Testis (tissue), 3 donors: ENCODE data around the gene NECAB2. TPM values are rescaled to one million over a fixed set of nuclear protein-coding genes. Genes with fewer than 3 reads are reported as not detected.

ENCODE experiments used
- DNase-seq: peaks from one replicate; pipeline ENCODE4 v3.0.0-alpha.2; 2019
- H3K27ac ChIP-seq, 2 donors: fragments of 200-600 bp; sonication (generic); one replicate each; pipeline ENCODE4 v1.5.1; 2019
- H3K27me3 ChIP-seq: fragments of 200-600 bp; sonication (generic); one replicate; pipeline ENCODE4 v1.5.1; 2019
- H3K36me3 ChIP-seq: fragments of 200-600 bp; sonication (generic); one replicate; pipeline ENCODE4 v1.5.1; 2017; ENCODE audit warnings: low read depth; ENCODE audit errors: missing control alignments
- H3K4me1 ChIP-seq: fragments of 200-600 bp; sonication (generic); one replicate; pipeline ENCODE4 v1.5.1; 2019
- H3K4me3 ChIP-seq, 2 donors: fragments of 200-600 bp; sonication (generic); one replicate each; pipeline ENCODE4 v1.5.1; 2017 to 2019
- H3K9me3 ChIP-seq: fragments of 200-600 bp; sonication (generic); one replicate; pipeline ENCODE4 v1.5.1; 2017
- CTCF ChIP-seq, 3 experiments: fragments of 450-650 bp in 2 of 3; fragments of 200-600 bp in 1 of 3; sonication (generic) in 1 of 3; IDR thresholded peaks; one replicate each; pipeline ENCODE4 v1.5.1; 2016 to 2019; ENCODE audit warnings: antibody characterized with exemption in 3 of 3, mild to moderate bottlenecking in 2 of 3, moderate library complexity in 1 of 3
- POLR2A ChIP-seq: fragments of 450-650 bp; IDR thresholded peaks from one replicate; pipeline ENCODE4 v1.6.1; 2017; ENCODE audit warnings: antibody characterized with exemption, mild to moderate bottlenecking, moderate library complexity
- WGBS, 2 donors: methylation state at CpG; one replicate each; pipeline ENCODE4 v1.1.5; 2018; 5-methylcytosine and 5-hydroxymethylcytosine counted together
- intact Hi-C: fragments of 100-400 bp; cut with DNase I; formaldehyde crosslinking; loops from one replicate; pipeline ENCODE4 v1.15.1; 2023; ENCODE audit warnings: low total_unique reads
- polyA plus RNA-seq: library from polyadenylated mRNA; stranded (reverse); fragments of 350-450 nt; fragmentation: Illumina TruSeq; extraction: RNeasy Lipid Tissue Mini Kit (QIAGEN cat#74804); gene quantifications from one replicate; pipeline ENCODE4 v1.2.3, GENCODE V29; 2014; ENCODE audit warnings: low read depth, low replicate concordance; ENCODE audit not compliant: insufficient read depth
- total RNA-seq, 2 donors: library from RNA; depleted of rRNA; stranded (reverse); fragments of >200 nt; gene quantifications; one replicate each; pipeline ENCODE4 v1.2.3, GENCODE V29; 2016

The NECAB2 gene
- total and polyA plus RNA-seq, 3 donors from 2014 or later = 9.5 to 13.9 (median 12.9) TPM

- H3K4me3 ChIP-seq = no peak overlapping the region
- TF ChIP-seq POLR2A = no peak
- no peak for TF ChIP-seq CTCF (IDR thresholded peaks at IDR 0.05)
These were observed 68.1 kb downstream of the NECAB2 start for GRCh38 chr16:84036131-84036530.

DNA sequence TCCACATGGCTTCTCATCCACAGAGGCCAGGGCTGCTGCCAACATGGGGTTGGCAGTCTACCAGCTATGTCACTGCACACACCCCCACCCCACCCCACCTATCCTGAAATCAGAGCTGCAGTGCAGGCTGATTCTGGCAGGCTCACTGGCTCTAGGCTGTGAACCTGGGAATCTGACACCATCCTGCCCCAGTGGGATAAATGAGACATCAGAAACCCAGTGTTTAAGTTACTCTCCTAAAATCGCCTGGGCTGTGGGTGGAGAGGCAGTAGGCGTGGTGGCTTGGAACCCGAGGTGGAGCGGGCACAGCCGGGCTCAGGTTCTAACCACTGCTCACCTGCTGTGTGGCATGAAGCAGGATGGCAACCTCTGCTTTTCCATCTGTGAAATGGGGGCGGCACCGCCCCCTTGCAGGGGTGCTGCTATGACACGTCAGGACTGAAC, 69.0 kb downstream of the NECAB2 start:
- Histone ChIP-seq H3K27ac (no peak overlapping the region), H3K4me1 (no peaks in the 10 kb centered on the region), H3K36me3 (no peaks in the 10 kb centered on the region), H3K27me3 (no peaks in the 10 kb centered on the region), H3K9me3 (no peaks in the 10 kb centered on the region), H3K4me3 (no peak overlapping the region)
- TF ChIP-seq POLR2A (no peak), CTCF (IDR thresholded peaks at IDR 0.05) (no peak)
- 87 to 88% methylated on average over 8 of the region's 8 CpGs for WGBS, 2 donors
- intact Hi-C loops = no loop called here
- DNase-seq = no peak

More at GRCh38 chr16:84036131-84036530, 68.1 kb downstream of the NECAB2 start:
- 67 to 88% methylated on average over 3 of the region's 3 CpGs for WGBS, 2 donors
- DNase-seq = no peak
- Histone ChIP-seq H3K27me3 (no peaks in the 10 kb centered on the region), H3K4me1 (no peaks in the 10 kb centered on the region), H3K36me3 (no peaks in the 10 kb centered on the region), H3K27ac (no peak overlapping the region), H3K9me3 (no peaks in the 10 kb centered on the region)
- intact Hi-C loops = no loop called here

- TF ChIP-seq CTCF (IDR thresholded peaks at IDR 0.05) = no peak
- TF ChIP-seq POLR2A = no peak
- Histone ChIP-seq H3K9me3 (no peaks in the 10 kb centered on the region), H3K27me3 (no peaks in the 10 kb centered on the region), H3K4me3 (no peak overlapping the region), H3K27ac (no peak overlapping the region), H3K4me1 (no peaks in the 10 kb centered on the region), H3K36me3 (no peaks in the 10 kb centered on the region)
- intact Hi-C loops = no loop called here
- no peak for DNase-seq
- 94 to 95% methylated on average over 12 of the region's 12 CpGs for WGBS, 2 donors
These were observed 70.4 kb downstream of the NECAB2 start for GRCh38 chr16:84038469-84038868.

DNA sequence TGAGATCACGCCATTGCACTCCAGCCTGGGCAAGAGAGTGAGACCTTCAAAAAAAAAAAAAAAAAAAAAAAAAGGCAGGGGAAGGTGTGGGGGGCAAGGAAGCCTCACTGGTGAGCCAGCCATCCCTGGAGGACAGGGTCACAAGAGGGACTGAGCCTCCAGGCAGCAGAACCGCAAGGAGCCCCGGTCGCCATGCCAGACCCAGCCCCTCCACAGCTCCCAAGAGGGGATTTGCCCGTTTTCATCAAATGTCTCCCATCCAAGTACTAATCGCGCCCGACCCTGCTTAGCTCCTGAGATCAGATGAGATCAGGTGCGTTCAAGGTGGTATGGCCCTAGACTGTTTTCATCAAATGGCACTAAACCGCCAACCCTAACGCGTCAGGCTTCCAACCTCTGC, 71.7 kb downstream of the NECAB2 start:
- no peaks in the 10 kb centered on the region for H3K27me3 ChIP-seq
- no peak overlapping the region for H3K27ac ChIP-seq
- no peak for DNase-seq
- no peaks in the 10 kb centered on the region for H3K4me1 ChIP-seq
- no peaks in the 10 kb centered on the region for H3K9me3 ChIP-seq
- intact Hi-C loops = no loop called here
- no peaks in the 10 kb centered on the region for H3K36me3 ChIP-seq
- no peak overlapping the region for H3K4me3 ChIP-seq
- TF ChIP-seq POLR2A (no peak), CTCF (IDR thresholded peaks at IDR 0.05) (no peak)
- WGBS, 2 donors = 87 to 95% methylated on average over 12 of the region's 12 CpGs

DNA sequence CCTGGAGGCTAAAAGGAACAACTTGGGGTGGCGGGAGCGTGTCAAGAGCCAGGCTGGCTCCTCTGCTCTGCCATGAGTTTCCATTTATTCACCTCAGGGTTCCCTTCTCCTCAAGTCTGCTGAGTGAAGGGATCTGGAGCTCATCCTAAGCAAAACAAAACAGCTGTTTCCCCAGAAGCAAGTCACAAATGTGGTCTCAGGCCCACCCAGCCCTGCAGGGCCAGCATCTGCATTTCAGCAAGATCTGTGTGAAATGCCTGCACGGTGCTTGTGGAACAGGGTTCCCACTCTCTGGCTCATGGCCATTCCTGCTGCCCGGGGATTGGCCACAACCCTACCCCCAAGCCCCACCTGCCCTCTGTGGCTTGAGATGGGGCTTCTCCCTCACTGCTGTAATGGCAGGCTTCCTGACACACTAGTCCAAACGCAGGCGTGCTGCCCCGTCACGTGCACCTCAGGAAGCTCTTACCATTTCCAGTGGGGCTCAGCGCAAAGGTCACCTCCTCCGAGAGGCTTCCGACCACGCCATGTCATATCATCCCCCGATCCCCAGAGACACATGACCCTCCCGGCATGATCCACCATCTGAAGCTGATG, 72.3 kb downstream of the NECAB2 start:
- WGBS, 2 donors = 84 to 88% methylated on average over 11 to 14 of the region's 14 CpGs
- H3K9me3 ChIP-seq = no peaks in the 10 kb centered on the region
- no peaks in the 10 kb centered on the region for H3K36me3 ChIP-seq
- no peak for DNase-seq
- H3K27me3 ChIP-seq = no peaks in the 10 kb centered on the region
- no peaks in the 10 kb centered on the region for H3K4me1 ChIP-seq
- H3K4me3 ChIP-seq = no peak overlapping the region
- TF ChIP-seq POLR2A (no peak), CTCF (IDR thresholded peaks at IDR 0.05) (no peak)
- intact Hi-C loops = no loop called here
- H3K27ac ChIP-seq = no peak overlapping the region
